GM19463 (cell line): ENCODE measurements around the gene CDYL2.
"Not testable (repeated sequence)": the region's sequence is repeated elsewhere in the genome, so short reads cannot be mapped to it uniquely, and the experiment has no call there.

ENCODE experiments used
- ATAC-seq: cut with Tn5 transposase; IDR thresholded peaks from one replicate; pipeline ENCODE4 v1.9.1; 2021; ENCODE audit warnings: mild to moderate bottlenecking, moderate library complexity; ENCODE audit not compliant: unreplicated experiment

CDYL2 gene, protein sequence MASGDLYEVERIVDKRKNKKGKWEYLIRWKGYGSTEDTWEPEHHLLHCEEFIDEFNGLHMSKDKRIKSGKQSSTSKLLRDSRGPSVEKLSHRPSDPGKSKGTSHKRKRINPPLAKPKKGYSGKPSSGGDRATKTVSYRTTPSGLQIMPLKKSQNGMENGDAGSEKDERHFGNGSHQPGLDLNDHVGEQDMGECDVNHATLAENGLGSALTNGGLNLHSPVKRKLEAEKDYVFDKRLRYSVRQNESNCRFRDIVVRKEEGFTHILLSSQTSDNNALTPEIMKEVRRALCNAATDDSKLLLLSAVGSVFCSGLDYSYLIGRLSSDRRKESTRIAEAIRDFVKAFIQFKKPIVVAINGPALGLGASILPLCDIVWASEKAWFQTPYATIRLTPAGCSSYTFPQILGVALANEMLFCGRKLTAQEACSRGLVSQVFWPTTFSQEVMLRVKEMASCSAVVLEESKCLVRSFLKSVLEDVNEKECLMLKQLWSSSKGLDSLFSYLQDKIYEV

DNA sequence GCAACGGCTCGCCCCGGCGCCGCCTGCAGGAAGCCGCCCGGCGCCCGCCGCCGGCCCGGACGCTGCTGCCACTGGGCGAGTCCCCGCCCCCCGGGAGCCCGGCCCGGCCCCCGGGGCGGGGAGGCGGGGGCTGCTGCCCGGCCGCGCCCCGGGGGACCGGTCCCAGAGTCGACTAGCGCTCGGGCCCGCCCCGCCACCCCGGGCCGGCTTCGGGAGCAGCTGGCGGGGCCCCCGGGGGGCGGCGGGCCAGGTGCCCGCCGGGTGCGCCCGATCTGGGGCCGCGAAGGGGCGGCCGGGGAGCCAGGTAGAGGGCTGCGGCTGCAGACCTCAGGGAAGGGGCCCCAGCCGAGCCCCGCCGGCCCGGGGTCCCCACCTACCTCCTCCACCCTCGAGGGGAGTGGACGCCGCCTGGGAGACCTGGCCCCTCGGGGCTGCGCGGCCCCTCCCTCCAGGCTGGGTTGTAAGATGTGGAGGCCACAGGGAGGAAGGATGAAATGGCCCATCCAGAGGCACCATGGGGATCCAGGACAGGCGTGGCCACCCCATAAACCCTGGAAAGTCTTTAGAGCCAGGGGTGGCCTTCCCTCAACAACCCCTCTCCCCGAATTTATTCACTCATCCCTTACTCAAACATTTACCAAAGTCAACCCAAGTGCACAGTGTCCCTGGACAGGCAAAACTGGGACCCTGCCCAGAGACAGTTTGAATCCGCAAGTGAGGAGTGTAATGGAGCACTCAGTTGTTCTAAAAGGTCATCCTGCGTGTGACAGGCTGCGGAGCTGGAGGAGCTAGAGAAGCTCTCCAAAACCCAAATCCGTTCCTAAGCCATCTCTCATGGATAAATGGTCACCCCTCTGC lies at the start of gene CDYL2:
CDYL2 (minus strand) TSS at position 73 of the 858 bp plus-strand sequence. CDS start 425 bp downstream, outside the sequence.
- ATAC-seq, result peak; percentile 80

DNA sequence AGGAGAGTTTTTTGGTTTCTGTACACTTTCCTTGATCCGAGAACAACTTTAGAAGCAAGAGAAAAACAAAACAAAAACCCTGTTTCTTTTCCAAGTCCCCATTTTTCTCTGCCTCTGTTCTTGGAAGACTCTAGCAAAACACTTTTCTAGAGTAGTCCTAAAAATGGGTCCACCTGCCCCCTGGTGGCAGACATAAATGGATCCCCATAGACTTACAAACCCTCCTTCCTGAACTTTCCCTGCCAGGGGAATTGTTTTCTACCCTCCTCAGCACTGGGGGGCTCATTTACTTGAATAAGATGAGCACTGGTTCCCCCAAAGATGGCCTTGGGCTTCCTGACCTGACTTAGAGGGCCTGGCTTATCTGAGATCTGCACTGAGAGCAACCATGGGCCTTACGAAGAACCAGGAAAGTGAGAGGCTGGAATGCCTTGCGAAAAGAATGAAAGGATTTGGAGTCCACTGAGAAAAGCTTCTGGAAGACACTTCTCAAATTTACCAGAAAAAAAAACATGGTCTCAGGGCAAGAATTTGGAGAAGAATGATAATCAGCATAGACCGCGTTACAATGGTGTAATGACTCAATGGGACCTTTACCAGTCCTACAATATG lies 48.0 kb upstream of the CDYL2 start:
- no peak for ATAC-seq

DNA sequence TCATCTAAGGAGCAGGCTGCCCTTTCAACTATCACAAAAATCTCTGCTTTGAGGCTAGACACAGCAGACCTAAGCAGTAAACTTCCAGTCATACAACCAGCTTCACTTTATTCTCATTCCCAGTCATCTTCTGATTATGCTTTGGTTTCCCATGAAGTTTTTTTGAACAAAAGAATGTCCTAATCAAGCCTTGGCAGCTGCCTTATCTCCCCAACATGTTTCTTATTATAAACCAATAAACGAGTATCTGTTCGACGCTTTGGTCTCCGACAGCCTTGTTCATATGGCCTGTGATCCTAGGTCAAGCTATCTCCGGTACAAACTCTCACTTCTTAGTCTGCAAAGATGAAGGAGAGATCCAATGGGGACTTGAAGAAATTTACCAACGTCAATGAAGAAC lies 47.4 kb upstream of the CDYL2 start:
- ATAC-seq, result no peak

DNA sequence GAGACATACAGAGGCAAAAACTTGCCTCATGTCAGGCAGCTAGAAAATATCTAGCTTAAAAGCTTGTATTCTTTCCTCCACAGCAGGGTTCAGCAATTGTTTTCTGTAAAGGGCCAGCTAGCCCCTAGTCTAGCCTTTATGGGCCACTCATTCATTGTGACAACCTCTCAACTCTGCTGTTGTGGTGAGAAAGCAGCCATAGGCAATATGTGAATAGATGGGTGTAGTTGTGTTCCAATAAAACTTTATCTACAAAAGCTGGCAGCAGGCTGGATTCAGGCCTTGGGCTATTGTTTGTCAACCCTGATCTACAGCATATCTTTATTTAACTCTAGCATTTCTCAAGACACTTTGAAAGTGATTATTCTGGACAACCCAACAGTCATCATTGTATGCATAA lies 46.4 kb upstream of the CDYL2 start:
- no peak for ATAC-seq

DNA sequence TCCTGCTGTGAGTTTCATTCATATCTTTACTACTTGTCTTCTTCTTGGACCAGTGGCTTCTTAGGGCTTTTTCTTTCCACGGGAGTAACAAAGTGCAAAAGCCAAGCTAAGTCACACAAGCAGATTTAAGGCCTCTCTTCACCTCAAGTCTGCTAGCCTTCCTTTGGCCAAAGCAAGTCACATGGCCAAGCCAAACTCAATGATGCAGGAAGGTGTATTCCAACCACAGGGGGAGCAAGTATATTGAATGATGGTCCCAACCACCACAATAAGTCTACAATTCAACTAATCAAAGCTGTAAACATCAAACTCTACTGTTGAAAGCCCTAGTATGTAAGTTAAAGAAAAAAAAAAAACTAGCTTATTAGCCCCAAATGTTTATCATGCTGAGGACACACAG lies 44.5 kb upstream of the CDYL2 start:
- no peak for ATAC-seq

DNA sequence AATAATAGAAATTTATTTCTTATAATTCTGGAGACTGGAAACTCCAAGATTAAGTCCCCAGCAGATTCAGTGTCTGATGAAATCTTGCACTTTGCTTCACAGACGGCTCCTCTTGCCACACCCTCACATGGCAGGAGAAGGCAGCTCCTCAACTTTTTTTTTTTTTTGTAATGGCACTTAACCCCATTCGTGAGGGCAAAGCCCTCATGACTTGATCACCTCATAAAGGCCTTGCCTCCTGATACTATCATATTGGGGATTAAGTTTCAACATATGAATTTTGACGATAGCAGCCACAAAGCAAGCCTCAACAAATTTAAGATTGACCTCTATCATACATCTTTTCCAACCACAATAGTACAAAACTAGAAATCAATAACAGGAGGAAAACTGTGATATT lies 42.3 kb upstream of the CDYL2 start:
- no peak for ATAC-seq

DNA sequence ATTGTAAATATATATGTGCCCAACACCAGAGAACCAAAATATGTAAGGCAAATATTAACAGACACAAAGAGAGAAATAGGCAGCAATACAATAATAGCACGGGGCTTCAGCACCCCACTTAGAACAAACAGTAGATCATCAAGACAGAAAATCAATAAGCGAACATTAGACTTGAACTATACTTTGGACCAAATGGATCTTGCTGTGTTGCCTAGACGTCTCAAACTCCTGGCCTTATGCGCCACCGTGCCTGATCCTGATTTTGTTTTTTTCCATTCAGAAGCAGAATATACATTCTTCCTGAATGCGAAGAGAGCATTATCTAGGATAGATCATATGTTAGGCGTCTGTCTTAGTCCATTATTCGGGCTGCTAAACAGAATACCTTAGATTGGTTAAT lies 41.9 kb upstream of the CDYL2 start:
- no peak for ATAC-seq

DNA sequence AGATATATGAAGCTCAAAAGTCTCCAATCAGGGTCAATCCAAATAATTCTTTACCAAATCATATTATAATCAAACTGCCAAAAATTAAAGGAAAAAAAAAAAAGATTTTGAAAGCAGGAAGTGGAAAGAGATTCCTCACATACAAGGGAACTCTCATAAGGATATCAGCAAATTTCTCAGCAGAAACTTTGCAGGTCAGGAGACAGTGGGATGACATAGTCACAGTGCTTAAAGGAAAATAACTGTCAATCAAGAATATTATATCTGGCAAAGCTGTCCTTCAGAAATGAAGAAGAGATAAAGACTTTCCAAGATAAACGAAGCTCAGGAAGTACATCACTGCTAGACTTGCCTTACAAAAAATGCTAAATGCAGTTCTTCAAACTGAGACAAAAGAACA lies 40.0 kb upstream of the CDYL2 start:
- ATAC-seq, result no peak

DNA sequence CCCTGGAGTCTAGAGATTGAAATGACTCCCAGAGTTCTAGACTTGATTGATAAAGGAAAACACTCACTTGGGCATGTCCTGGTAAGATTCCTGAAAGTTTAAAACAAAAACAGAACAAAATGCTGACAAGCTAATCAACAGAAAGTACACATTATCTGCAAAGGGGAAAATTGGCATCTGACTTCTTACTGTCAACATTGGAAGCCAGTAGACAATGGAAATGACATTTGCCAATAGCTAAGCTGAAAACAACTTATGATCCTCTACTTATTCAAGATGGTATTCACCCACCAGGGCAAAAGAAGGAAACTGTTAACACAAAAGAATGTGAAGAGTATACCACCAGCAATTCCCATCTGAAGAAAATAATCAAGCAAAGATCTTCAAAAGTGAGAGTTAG lies 36.8 kb upstream of the CDYL2 start:
- no peak for ATAC-seq

DNA sequence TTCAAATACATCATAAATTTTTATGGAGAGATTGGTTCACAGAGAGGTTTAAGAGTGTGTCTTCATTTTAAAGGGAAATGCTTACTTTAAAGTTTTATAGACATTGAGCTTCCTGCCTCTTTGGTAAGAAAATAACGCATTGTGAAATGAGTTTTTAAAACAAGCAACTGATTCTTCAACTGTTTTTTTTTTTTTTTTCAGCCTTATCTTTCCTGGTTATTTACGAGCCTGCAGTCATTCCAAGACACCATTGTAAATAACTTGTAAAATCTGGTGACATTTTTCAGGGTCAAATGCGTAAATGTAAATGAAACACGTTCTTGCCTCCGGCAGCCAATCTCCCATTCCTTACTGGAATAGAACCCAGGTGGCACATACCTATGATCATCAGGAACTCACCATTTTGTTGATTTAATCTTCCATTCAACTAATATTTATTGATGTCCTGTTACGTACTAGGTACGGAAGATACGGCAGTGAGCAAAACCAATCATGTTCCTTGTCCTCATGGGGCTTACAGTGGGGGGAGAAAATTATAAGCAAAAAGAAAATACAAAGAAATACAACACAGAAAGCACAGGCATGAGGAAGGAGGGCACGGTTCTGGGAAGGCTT lies 33.2 kb upstream of the CDYL2 start:
- no peak for ATAC-seq

DNA sequence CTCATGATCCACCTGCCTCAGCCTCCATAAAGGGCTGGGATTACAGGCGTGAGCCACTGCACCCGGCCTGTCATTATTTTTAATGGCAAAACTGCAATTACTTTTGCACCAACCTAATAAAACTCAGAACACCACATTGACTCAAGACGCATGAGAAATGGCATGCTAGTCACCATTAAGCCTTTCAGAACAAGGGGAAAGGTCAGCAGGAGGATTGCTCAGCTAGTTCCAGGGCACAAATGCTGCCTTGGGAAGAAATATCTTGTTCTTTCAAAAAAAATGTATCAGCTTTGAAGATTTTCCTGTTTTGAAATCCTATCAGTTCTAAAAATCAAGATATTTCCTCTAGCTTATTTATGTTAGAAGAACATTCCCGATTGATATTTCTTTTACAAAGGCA lies 32.4 kb upstream of the CDYL2 start:
- ATAC-seq, result no peak

DNA sequence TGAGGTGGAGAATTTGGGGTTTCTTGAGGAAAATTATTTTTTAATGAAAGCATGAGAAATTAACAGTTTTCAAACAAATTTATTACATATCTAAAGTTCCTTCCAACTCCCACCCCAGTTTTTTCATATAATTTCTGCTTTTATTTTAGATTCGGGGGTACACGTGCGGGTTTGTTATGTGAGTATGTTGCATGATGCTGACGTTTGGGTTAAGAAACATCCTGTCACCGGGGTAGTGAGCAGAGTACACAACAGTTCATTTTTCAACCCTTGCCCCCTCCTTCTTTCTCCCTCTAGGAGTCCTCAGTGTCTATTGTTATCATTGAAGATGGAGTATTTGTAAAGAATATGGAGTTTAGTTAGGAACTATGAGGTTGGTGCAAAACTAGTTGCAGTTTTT lies 31.8 kb upstream of the CDYL2 start:
- no peak for ATAC-seq

DNA sequence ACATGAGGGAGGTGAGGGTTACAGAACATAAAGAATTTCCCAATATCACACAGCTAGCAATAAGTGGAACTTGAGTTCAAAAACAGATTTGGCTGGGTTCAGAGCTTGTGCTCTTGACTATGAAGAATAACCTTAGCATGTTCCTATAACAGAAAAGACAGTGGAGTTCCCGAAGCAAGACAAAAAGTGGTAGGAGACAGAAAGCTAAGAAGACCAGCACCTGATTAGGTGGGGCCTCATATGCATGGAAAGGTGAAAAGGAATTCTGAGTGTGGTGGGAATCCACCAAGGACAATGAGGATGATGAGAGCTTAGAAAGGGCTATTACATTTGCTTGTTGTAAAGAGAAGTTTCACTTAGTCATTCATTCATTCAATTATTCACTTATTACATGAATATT lies 26.6 kb upstream of the CDYL2 start:
- no peak for ATAC-seq

DNA sequence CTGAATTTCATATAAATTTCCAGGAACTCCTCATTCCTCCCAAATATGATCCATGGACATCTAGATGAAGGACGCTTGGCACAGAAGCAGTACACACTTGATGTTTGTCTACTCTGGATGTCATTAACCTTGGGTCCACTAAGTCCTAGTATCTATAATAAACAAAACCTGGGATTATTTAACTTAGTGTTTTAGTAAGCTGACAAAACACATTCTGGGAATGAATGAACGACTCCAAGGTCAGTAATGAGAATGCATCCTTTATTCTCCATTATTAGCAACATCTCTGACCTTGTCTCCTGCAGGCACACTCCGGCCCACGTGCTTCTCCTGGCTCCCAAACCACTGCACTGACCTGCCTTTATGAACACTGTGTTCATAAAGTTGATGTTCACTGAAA lies 24.1 kb upstream of the CDYL2 start:
- ATAC-seq, result no peak

DNA sequence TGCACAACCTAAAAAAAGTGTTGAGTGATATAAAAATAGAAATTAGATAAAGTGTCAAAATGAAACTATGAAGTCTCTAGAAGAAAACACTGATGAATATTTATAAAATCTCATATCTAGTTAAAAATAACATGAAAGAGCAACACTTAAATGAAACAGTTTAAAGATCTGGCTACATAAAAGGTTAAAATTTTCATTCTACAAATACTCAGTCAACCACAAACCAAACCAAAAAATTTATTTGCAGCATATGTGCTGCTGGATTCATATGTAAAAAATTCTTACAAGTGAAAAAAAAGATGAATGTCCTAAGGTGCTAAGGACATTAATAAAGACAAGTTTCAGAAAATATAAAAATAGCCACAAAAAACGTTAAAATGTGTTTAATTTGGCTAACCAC lies 22.6 kb upstream of the CDYL2 start:
- no peak for ATAC-seq

DNA sequence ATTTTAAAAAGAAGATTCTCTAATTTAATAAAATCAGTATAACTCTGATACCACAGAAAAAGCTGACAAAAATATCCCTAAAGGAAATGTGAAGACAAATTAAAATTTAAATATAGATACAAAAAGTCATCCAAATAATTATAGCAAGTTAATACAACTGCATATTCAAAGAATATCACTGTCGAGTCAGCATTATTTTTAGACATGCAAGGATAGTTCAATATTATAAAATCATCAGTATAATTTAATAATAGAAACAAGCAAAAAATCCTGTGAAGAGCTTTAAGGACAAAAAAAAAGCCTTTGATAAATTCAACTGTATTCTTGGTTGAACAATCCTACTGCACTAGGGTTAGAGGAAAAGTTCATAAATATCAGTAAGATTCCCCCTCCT lies 21.0 kb upstream of the CDYL2 start:
- no peak for ATAC-seq

DNA sequence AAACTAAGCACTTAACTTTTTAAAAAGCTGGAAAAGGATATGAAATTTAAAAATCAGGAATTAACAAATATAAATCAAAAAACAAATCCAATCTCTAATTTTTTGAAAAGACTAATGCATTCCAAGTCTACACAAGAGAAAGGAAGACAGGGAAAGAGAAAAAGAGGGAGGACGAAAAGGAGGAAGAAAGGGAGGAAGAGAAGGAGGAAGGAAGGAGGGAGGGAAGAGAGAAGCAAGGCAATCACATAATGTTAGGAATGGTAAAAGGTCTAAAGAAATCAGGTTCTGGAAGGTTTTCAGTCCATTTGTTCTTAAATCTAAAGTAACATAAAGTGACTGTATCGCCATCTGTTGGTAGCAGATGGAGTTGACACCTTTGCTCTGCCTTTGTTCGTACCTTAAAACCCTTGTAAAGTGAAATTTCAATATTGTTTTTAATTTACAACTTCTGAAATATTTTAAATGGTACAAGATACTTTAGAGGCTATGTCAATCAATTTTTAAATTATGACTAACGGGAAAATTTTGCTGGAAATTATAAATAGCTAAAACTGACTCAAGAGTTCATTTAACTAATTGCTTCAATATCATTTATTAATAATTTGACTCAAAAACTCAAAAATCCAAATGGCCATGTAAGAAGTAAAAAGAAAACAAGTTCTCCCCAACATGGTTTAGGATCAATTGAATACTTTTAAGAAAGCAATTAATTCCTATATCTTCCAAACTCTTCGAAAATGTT lies 20.4 kb upstream of the CDYL2 start:
- ATAC-seq, result no peak

DNA sequence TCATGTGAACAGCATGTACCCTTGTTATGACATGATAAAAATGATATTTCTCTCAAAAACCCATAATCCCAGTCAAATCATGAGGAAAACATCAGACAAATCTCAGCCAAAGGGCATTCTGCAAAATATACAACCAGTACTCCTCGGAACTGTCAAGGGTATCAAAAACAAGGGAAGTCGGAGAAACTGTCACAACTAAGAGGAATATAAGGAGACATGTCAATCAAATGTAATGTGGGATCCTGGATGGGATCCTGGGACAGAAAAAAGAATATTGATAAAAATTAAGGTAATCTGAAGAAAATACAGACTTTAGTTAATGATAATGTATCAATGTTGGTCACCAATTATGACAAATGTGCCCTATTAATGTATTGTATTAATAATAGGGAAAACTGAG lies 15.6 kb upstream of the CDYL2 start:
- ATAC-seq, result no peak

DNA sequence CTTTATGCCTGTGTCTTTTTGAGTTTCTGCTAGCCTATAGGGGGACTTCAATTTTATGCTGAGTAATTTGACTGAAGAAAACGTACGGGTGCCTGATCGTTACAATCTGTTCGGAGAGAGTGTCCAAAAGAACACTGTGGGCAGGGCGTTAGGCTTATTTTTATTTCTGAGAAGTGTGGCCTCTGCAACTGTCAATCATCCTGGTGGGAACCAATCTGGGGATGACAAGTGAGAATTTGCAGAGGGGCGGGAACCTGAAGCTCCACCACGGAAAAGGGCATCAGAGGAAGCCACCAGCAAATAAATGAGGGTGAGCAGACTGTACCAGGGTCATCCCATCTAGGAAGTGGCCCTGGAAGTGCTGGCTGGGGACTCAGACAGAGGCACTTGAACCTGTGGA lies 12.0 kb upstream of the CDYL2 start:
- ATAC-seq, result no peak

DNA sequence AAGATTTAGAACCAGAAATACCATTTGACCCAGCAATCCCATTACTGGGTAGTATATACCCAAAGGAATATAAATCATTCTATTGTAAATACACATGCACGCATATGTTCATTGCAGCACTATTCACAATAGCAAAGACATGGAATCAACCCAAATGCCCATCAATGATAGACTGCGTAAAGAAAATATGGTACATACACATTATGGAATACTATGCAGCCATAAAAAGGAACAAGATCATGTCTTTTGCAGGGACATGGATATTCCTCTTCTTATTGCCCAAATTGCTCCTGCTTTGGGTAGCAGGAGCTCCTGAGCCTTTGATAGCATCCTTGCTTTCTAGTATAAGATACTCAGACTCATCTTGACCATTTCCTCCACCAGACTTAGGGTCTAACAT lies 10.9 kb upstream of the CDYL2 start:
- ATAC-seq, result not testable (repeated sequence)
